Endothelial cell of umbilical vein (primary cell): Measurements from ENCODE around the gene CIROP. TPM values are rescaled to one million over a fixed set of nuclear protein-coding genes. Genes with fewer than 3 reads are reported as not detected.

ENCODE experiments used
- BruUV-seq: library from RNA; stranded (reverse); fragments of 400-500 nt; replicated peaks from 2 replicates; lab custom pipeline; 2021; lab: Mats Ljungman, UMichigan
- CTCF ChIA-PET: fragments of 300-600, 350-600 bp; sonication (Branson Sonifier 250); formaldehyde crosslinking; loops from one replicate; lab custom pipeline; 2021; ENCODE audit warnings: antibody characterized with exemption, inconsistent platforms; lab: Charles Lee
- POLR2A ChIA-PET: fragments of 300-600, 350-600 bp; sonication (Branson Sonifier 250); formaldehyde crosslinking; loops from one replicate; lab custom pipeline; 2021; ENCODE audit warnings: antibody characterized with exemption, inconsistent platforms; lab: Charles Lee
- DNase-seq: peaks from one replicate; pipeline ENCODE4 v3.0.0-alpha.2; 2011; ENCODE audit warnings: low read depth, low spot score
- FAIRE-seq: peaks from 2 replicates; lab custom pipeline; 2011; peaks lifted over from hg19 to GRCh38; lab: Jason Lieb, UNC
- H2AFZ ChIP-seq: 2 replicates; pipeline ENCODE4 v1.6.0; 2012; ENCODE audit warnings: low read depth, low read length, control low read depth, inconsistent platforms
- H3K27ac ChIP-seq: 2 replicates; pipeline ENCODE4 v1.5.1; 2011; ENCODE audit warnings: low read depth, mild to moderate bottlenecking, control low read depth, low read length, moderate library complexity; ENCODE audit not compliant: insufficient read depth
- H3K27me3 ChIP-seq, 2 experiments: 2 replicates each; pipeline versions ENCODE4 v1.6.0 to v1.6.1; 2011; ENCODE audit warnings: low read length in 2 of 2, mixed read lengths in 1 of 2; ENCODE audit not compliant: control insufficient read depth in 2 of 2, insufficient read depth in 2 of 2
- H3K36me3 ChIP-seq, 2 experiments: 2 replicates in 1 of 2; 3 replicates in 1 of 2; pipeline ENCODE4 v1.5.1; 2011; ENCODE audit warnings: low read length in 2 of 2, mild to moderate bottlenecking in 1 of 2, moderate library complexity in 1 of 2; ENCODE audit not compliant: control insufficient read depth in 2 of 2, insufficient read depth in 2 of 2; ENCODE audit errors: extremely low read depth in 1 of 2
- H3K4me1 ChIP-seq: 3 replicates; pipeline ENCODE4 v1.5.1; 2011; ENCODE audit warnings: mild to moderate bottlenecking, low read length; ENCODE audit not compliant: control insufficient read depth, insufficient read depth; ENCODE audit errors: extremely low read depth
- H3K4me2 ChIP-seq: 2 replicates; pipeline ENCODE4 v1.6.1; 2011; ENCODE audit warnings: low read length, control low read depth, mixed read lengths; ENCODE audit not compliant: insufficient read depth
- H3K4me3 ChIP-seq, 3 experiments: fragments of 200-600 bp in 1 of 3; sonication (generic), shearing (Covaris generic) in 1 of 3; replicated peaks in 1 of 3; 2 replicates each; pipeline ENCODE4 v1.5.1; 2011 to 2016; ENCODE audit warnings: control low read depth in 3 of 3, low read length in 3 of 3, mild to moderate bottlenecking in 2 of 3, inconsistent platforms in 1 of 3, low read depth in 1 of 3, moderate library complexity in 1 of 3; ENCODE audit not compliant: insufficient read depth in 1 of 3
- H3K79me2 ChIP-seq: 2 replicates; pipeline ENCODE4 v1.6.0; 2012; ENCODE audit warnings: low read length, inconsistent platforms; ENCODE audit not compliant: control insufficient read depth, insufficient read depth
- H3K9ac ChIP-seq: replicated peaks from 2 replicates; pipeline ENCODE3; 2011; ENCODE audit warnings: low read length, control low read depth; ENCODE audit not compliant: insufficient read depth; ENCODE audit errors: extremely low read depth
- H3K9me1 ChIP-seq: replicated peaks from 3 replicates; pipeline ENCODE4 v1.6.0; 2011; ENCODE audit warnings: mild to moderate bottlenecking, low read length; ENCODE audit not compliant: control insufficient read depth, insufficient read depth; ENCODE audit errors: extremely low read depth
- H3K9me3 ChIP-seq: replicated peaks from 2 replicates; pipeline ENCODE4 v1.5.1; 2012; ENCODE audit warnings: low read length, inconsistent platforms; ENCODE audit not compliant: control insufficient read depth, insufficient read depth
- H4K20me1 ChIP-seq: replicated peaks from 2 replicates; pipeline ENCODE3; 2011; ENCODE audit warnings: mild to moderate bottlenecking, low read length; ENCODE audit not compliant: control insufficient read depth, insufficient read depth; ENCODE audit errors: extremely low read depth
- EZH2 ChIP-seq: IDR thresholded peaks from 2 replicates; pipeline ENCODE4 v1.6.1; 2012; ENCODE audit warnings: borderline replicate concordance, low read depth, mild to moderate bottlenecking, moderate library complexity, low read length, inconsistent platforms; ENCODE audit not compliant: severe bottlenecking
- FOS ChIP-seq: IDR thresholded peaks from 2 replicates; pipeline ENCODE4 v1.6.1; 2011; ENCODE audit warnings: mild to moderate bottlenecking, low read length, moderate library complexity, borderline replicate concordance; ENCODE audit not compliant: insufficient read depth
- GATA2 ChIP-seq: IDR thresholded peaks from 2 replicates; pipeline ENCODE4 v1.7.0; 2011; ENCODE audit warnings: low read depth, mild to moderate bottlenecking, moderate library complexity, mixed read lengths, low read length; ENCODE audit not compliant: insufficient read length, insufficient read depth
- JUN ChIP-seq: IDR thresholded peaks from 2 replicates; pipeline ENCODE4 v1.6.1; 2011; ENCODE audit warnings: borderline replicate concordance, low read depth; ENCODE audit not compliant: insufficient read length, insufficient read depth
- MYC ChIP-seq: IDR thresholded peaks from one replicate; pipeline ENCODE4 v1.6.1; 2011; ENCODE audit warnings: mild to moderate bottlenecking, low read depth, low read length
- POLR2A ChIP-seq: IDR thresholded peaks from 2 replicates; pipeline ENCODE4 v1.6.1; 2012; ENCODE audit warnings: low read depth, mild to moderate bottlenecking, control low read depth, low read length
- dilution Hi-C: fragments of 300-500 bp; cut with MboI; formaldehyde crosslinking; loops from one replicate; pipeline ENCODE4 v1.15.0; 2019; ENCODE audit warnings: low sequenced_read_pairs; ENCODE audit not compliant: extremely low pct_ligation_motif_present
- intact Hi-C: fragments of 100-400 bp; cut with micrococcal nuclease; formaldehyde crosslinking; loops from one replicate; pipeline ENCODE4 v1.10.0; 2022
- polyA plus RNA-seq, 4 experiments: library from polyadenylated mRNA; depleted of rRNA in 3 of 4; stranded (reverse) in 3 of 4; unstranded in 1 of 4; fragments of >200 nt; gene quantifications; 2 replicates each; pipeline versions ENCODE4 v1.2.1 to v1.2.3, GENCODE V29; 2011 to 2012; ENCODE audit warnings: missing spikeins in 1 of 4
- total RNA-seq: library from RNA; stranded (reverse); gene quantifications from 2 replicates; pipeline ENCODE4 v1.2.3, GENCODE V29; 2021
- TF ChIP-seq, protein P1 (sequence below), 2 donors: IDR thresholded peaks; 1 replicate in 1 of 2; 2 replicates in 1 of 2; pipeline ENCODE4 v1.5.1; 2011; ENCODE audit warnings: low read length in 2 of 2, mild to moderate bottlenecking in 2 of 2, moderate library complexity in 2 of 2, control low read depth in 1 of 2, inconsistent platforms in 1 of 2, low read depth in 1 of 2; ENCODE audit not compliant: insufficient read depth in 1 of 2; ENCODE audit errors: extremely low read depth in 1 of 2
- TF ChIP-seq, protein P2 (sequence below): IDR thresholded peaks from 2 replicates; pipeline ENCODE4 v1.6.1; 2011; ENCODE audit not compliant: insufficient read depth, insufficient read length

Gene CIROP
- total and polyA plus RNA-seq, 2 donors (not counting 3 experiments of a cell fraction or from before 2014, with no cell fraction given), result not detected

GRCh38 chr14:23105348-23105824, 597 bp upstream of the CIROP start:
- Histone ChIP-seq H4K20me1 (no peaks in the 10 kb centered on the region), H3K79me2 (no peaks in the 10 kb centered on the region), H3K4me2 (no peak overlapping the region), H3K4me3 (no peak overlapping the region), H3K36me3 (no peaks in the 10 kb centered on the region), H3K4me1 (no peaks in the 10 kb centered on the region), H3K9me1 (no peaks in the 10 kb centered on the region), H3K27me3 (peaks cover 3% of the 10 kb centered on the region in 2 experiments), H3K9ac (no peak overlapping the region), H3K9me3 (no peaks in the 10 kb centered on the region), H2AFZ (no peak overlapping the region), H3K27ac (no peak overlapping the region)
- POLR2A ChIA-PET, result no interaction called here
- no peak for DNase-seq
- CTCF ChIA-PET, result interaction anchor here (1.1 to 2.2 kb wide), 4 partner anchors 10 to 119 kb away, joined by 5 to 7 read pairs (median 6); partner anchors contain the start of genes ACIN1 and C14orf119
- dilution Hi-C loops (no loop called here), intact Hi-C loops (loop anchor here (5.0 kb wide), 1 partner anchor 113 kb away; no protein-coding TSS in a partner anchor)
- no peak for FAIRE-seq
- no peak for TF ChIP-seq FOS
- TF ChIP-seq, protein P1, sequence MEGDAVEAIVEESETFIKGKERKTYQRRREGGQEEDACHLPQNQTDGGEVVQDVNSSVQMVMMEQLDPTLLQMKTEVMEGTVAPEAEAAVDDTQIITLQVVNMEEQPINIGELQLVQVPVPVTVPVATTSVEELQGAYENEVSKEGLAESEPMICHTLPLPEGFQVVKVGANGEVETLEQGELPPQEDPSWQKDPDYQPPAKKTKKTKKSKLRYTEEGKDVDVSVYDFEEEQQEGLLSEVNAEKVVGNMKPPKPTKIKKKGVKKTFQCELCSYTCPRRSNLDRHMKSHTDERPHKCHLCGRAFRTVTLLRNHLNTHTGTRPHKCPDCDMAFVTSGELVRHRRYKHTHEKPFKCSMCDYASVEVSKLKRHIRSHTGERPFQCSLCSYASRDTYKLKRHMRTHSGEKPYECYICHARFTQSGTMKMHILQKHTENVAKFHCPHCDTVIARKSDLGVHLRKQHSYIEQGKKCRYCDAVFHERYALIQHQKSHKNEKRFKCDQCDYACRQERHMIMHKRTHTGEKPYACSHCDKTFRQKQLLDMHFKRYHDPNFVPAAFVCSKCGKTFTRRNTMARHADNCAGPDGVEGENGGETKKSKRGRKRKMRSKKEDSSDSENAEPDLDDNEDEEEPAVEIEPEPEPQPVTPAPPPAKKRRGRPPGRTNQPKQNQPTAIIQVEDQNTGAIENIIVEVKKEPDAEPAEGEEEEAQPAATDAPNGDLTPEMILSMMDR (IDR thresholded peaks at IDR 0.05; ENCODE audit: extremely low read depth in 1 of 2, insufficient read depth in 1 of 2, low read depth in 1 of 2, low read length in 2 of 2), result no peak
- TF ChIP-seq EZH2, result no peak
- TF ChIP-seq MYC, result no peak
- no peak for TF ChIP-seq POLR2A
- TF ChIP-seq JUN, result no peak
- TF ChIP-seq, protein P2, sequence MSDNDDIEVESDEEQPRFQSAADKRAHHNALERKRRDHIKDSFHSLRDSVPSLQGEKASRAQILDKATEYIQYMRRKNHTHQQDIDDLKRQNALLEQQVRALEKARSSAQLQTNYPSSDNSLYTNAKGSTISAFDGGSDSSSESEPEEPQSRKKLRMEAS, result no peak
- TF ChIP-seq GATA2, result no peak
- BruUV-seq, result no TSS peak
